Loucy (cell line): ENCODE results near the gene SLC13A4.

Experiments
- H2AFZ ChIP-seq: fragments of 200-600 bp; sonication (generic); 2 replicates; pipeline ENCODE4 v1.6.0; 2016; ENCODE audit warnings: antibody characterized with exemption, mild to moderate bottlenecking, low read length, moderate library complexity
- H3F3A ChIP-seq: fragments of 200-600 bp; 2 replicates; pipeline ENCODE4 v1.6.0; 2016; ENCODE audit warnings: antibody characterized with exemption, low read depth, mild to moderate bottlenecking
- H3K27me3 ChIP-seq: fragments of 200-600 bp; sonication (generic); 2 replicates; pipeline ENCODE4 v1.6.1; 2014; ENCODE audit warnings: low read length, mild to moderate bottlenecking; ENCODE audit not compliant: insufficient read depth, poor library complexity, severe bottlenecking
- H3K36me3 ChIP-seq: fragments of 200-600 bp; sonication (generic); 2 replicates; pipeline ENCODE4 v1.6.1; 2016; ENCODE audit warnings: low read length; ENCODE audit not compliant: insufficient read depth
- H3K4me1 ChIP-seq: fragments of 200-600 bp; sonication (generic); 2 replicates; pipeline ENCODE4 v1.5.1; 2014; ENCODE audit warnings: low read length, mild to moderate bottlenecking; ENCODE audit not compliant: insufficient read depth, poor library complexity, severe bottlenecking
- H3K4me2 ChIP-seq: fragments of 200-600 bp; sonication (generic); 2 replicates; pipeline ENCODE4 v1.6.0; 2014; ENCODE audit warnings: antibody characterized with exemption, low read length, low read depth, mild to moderate bottlenecking; ENCODE audit not compliant: poor library complexity, severe bottlenecking
- H3K4me3 ChIP-seq: fragments of 200-600 bp; sonication (generic); 2 replicates; pipeline ENCODE4 v1.5.1; 2014; ENCODE audit warnings: low read length, mild to moderate bottlenecking, mixed read lengths; ENCODE audit not compliant: poor library complexity, severe bottlenecking
- H3K79me2 ChIP-seq: fragments of 200-600 bp; sonication (generic); 2 replicates; pipeline ENCODE4 v1.6.1; 2014; ENCODE audit warnings: low read length; ENCODE audit not compliant: insufficient read depth
- H3K9ac ChIP-seq: fragments of 200-600 bp; sonication (generic); 2 replicates; pipeline ENCODE4 v1.6.0; 2014; ENCODE audit warnings: mild to moderate bottlenecking, low read depth, low read length, moderate library complexity; ENCODE audit not compliant: poor library complexity, severe bottlenecking
- H3K9me2 ChIP-seq: fragments of 200-600 bp; sonication (generic); replicated peaks from 2 replicates; pipeline ENCODE4 v1.6.1; 2016; ENCODE audit warnings: low read depth, low read length, mixed read lengths
- H3K9me3 ChIP-seq: fragments of 200-600 bp; sonication (generic); 2 replicates; pipeline ENCODE4 v1.6.1; 2014; ENCODE audit warnings: mild to moderate bottlenecking, antibody characterized with exemption, low read length, low read depth; ENCODE audit not compliant: insufficient read depth
- H4K20me1 ChIP-seq: fragments of 200-600 bp; sonication (generic); 2 replicates; pipeline ENCODE4 v1.6.0; 2014; ENCODE audit warnings: antibody characterized with exemption, low read length, mild to moderate bottlenecking; ENCODE audit not compliant: insufficient read depth, poor library complexity, severe bottlenecking
- CTCF ChIP-seq: fragments of 200-600 bp; sonication (generic); conservative IDR thresholded peaks from 2 replicates; pipeline ENCODE4 v1.5.1; 2014; ENCODE audit warnings: mild to moderate bottlenecking, antibody characterized with exemption, low read length
- EZH2phosphoT487 ChIP-seq: fragments of 200-600 bp; IDR thresholded peaks from 2 replicates; pipeline ENCODE4 v1.6.1; 2018; ENCODE audit warnings: antibody characterized with exemption, mild to moderate bottlenecking, moderate library complexity, borderline replicate concordance

The SLC13A4 gene

GRCh38 chr7:135745703-135746312 is 17.8 kb upstream of the SLC13A4 start:
- Histone ChIP-seq H3K9me3 (no peaks in the 10 kb centered on the region), H3K27me3 (no peaks in the 10 kb centered on the region), H3F3A (no peaks in the 10 kb centered on the region), H4K20me1 (no peaks in the 10 kb centered on the region), H3K36me3 (no peaks in the 10 kb centered on the region), H3K9me2 (no peaks in the 10 kb centered on the region), H3K4me1 (no peaks in the 10 kb centered on the region), H3K9ac (no peak overlapping the region), H2AFZ (no peak overlapping the region), H3K4me2 (no peak overlapping the region), H3K79me2 (no peaks in the 10 kb centered on the region), H3K4me3 (no peak overlapping the region)
- TF ChIP-seq EZH2phosphoT487 (no peak), CTCF (no peak)

GRCh38 chr7:135744938-135745702 is 17.1 kb upstream of the SLC13A4 start:
- Histone ChIP-seq H3K9me2 (no peaks in the 10 kb centered on the region), H3K36me3 (no peaks in the 10 kb centered on the region), H3K79me2 (no peaks in the 10 kb centered on the region), H3K4me3 (no peak overlapping the region), H3K27me3 (no peaks in the 10 kb centered on the region), H3K4me1 (no peaks in the 10 kb centered on the region), H3K4me2 (no peak overlapping the region), H3K9ac (no peak overlapping the region), H3F3A (no peaks in the 10 kb centered on the region), H3K9me3 (no peaks in the 10 kb centered on the region), H4K20me1 (no peaks in the 10 kb centered on the region), H2AFZ (no peak overlapping the region)
- TF ChIP-seq EZH2phosphoT487 (no peak), CTCF (no peak)

- Histone ChIP-seq H3F3A (no peaks in the 10 kb centered on the region), H3K9me3 (no peaks in the 10 kb centered on the region), H3K9ac (no peak overlapping the region), H4K20me1 (no peaks in the 10 kb centered on the region), H3K4me1 (no peaks in the 10 kb centered on the region), H3K36me3 (no peaks in the 10 kb centered on the region), H3K79me2 (no peaks in the 10 kb centered on the region), H3K9me2 (no peaks in the 10 kb centered on the region), H3K4me3 (no peak overlapping the region), H3K27me3 (no peaks in the 10 kb centered on the region), H2AFZ (no peak overlapping the region), H3K4me2 (no peak overlapping the region)
- no peak for TF ChIP-seq CTCF
- no peak for TF ChIP-seq EZH2phosphoT487
Observed at GRCh38 chr7:135743907-135744731, 16.1 kb upstream of the SLC13A4 start.
